Lower leg skin (tissue), 4 donors: ENCODE measurements around the gene PMS1. TPM values are rescaled to one million over a fixed set of nuclear protein-coding genes. Genes with fewer than 3 reads are reported as not detected.
"Not testable (repeated sequence)": the region's sequence is repeated elsewhere in the genome, so short reads cannot be mapped to it uniquely, and the experiment has no call there.

Experiments used
- DNase-seq, 2 donors: peaks; one replicate each; pipeline ENCODE4 v3.0.0-alpha.2; 2019; ENCODE audit warnings: low spot score in 2 of 2
- H3K4me3 ChIP-seq: fragments of 200-600 bp; sonication (generic); 2 replicates; pipeline ENCODE4 v1.5.1; 2017; ENCODE audit warnings: mild to moderate bottlenecking, low read depth; ENCODE audit not compliant: poor library complexity, severe bottlenecking
- POLR2A ChIP-seq, 2 donors: fragments of 450-650 bp; IDR thresholded peaks; one replicate each; pipeline ENCODE4 v1.6.1; 2016 to 2017; ENCODE audit warnings: antibody characterized with exemption in 2 of 2, mild to moderate bottlenecking in 1 of 2, moderate library complexity in 1 of 2
- WGBS, 2 donors: methylation state at CpG; one replicate each; pipeline ENCODE4 v1.1.5; 2018; 5-methylcytosine and 5-hydroxymethylcytosine counted together
- intact Hi-C: fragments of 100-400 bp; cut with DNase I; formaldehyde crosslinking; loops from one replicate; pipeline ENCODE4 v1.15.0; 2023; ENCODE audit warnings: low total_unique reads
- total RNA-seq, 4 donors: library from RNA; depleted of rRNA; stranded (reverse); fragments of >200 nt; gene quantifications; one replicate each; pipeline ENCODE4 v1.1.0, GENCODE V29; 2016
- TF ChIP-seq, protein P1 (sequence below), 3 donors: fragments of 450-650 bp; IDR thresholded peaks; one replicate each; pipeline ENCODE4 v1.5.1; 2016; ENCODE audit warnings: antibody characterized with exemption in 3 of 3, mild to moderate bottlenecking in 3 of 3, moderate library complexity in 2 of 3

PMS1 gene
- total RNA-seq, 4 donors from 2014 or later: 6.7 to 10.2 (median 10.0) TPM

- no peak for TF ChIP-seq POLR2A (IDR thresholded peaks at IDR 0.05)
- TF ChIP-seq, protein P1, sequence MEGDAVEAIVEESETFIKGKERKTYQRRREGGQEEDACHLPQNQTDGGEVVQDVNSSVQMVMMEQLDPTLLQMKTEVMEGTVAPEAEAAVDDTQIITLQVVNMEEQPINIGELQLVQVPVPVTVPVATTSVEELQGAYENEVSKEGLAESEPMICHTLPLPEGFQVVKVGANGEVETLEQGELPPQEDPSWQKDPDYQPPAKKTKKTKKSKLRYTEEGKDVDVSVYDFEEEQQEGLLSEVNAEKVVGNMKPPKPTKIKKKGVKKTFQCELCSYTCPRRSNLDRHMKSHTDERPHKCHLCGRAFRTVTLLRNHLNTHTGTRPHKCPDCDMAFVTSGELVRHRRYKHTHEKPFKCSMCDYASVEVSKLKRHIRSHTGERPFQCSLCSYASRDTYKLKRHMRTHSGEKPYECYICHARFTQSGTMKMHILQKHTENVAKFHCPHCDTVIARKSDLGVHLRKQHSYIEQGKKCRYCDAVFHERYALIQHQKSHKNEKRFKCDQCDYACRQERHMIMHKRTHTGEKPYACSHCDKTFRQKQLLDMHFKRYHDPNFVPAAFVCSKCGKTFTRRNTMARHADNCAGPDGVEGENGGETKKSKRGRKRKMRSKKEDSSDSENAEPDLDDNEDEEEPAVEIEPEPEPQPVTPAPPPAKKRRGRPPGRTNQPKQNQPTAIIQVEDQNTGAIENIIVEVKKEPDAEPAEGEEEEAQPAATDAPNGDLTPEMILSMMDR (IDR thresholded peaks at IDR 0.05): no peak
- no peak overlapping the region for H3K4me3 ChIP-seq
- whole genome bisulfite sequencing, 2 donors: 75 to 79% methylated on average over 2 of the region's 2 CpGs
- no peak for DNase-seq
- intact Hi-C loops: no loop called here
These were observed 101.1 kb downstream of the PMS1 start for GRCh38 chr2:189885368-189885767.

- 69 to 76% methylated on average over 7 of the region's 7 CpGs for WGBS, 2 donors
- DNase-seq: peak in 1 of 2 donors; percentile 54
These were observed 108.5 kb downstream of the PMS1 start for GRCh38 chr2:189892546-189893294.

GRCh38 chr2:189896809-189897208 lies 112.6 kb downstream of the PMS1 start:
- intact Hi-C loops: no loop called here
- WGBS, 2 donors: 88 to 93% methylated on average over 1 of the region's 1 CpG
- no peak overlapping the region for H3K4me3 ChIP-seq
- DNase-seq: no peak
- TF ChIP-seq POLR2A (IDR thresholded peaks at IDR 0.05): no peak
- TF ChIP-seq, protein P1 (IDR thresholded peaks at IDR 0.05): no peak

More at GRCh38 chr2:189892546-189893294, 108.5 kb downstream of the PMS1 start:
- H3K4me3 ChIP-seq, intact Hi-C loops: not testable (repeated sequence)

GRCh38 chr2:189899101-189899500 lies 114.9 kb downstream of the PMS1 start:
- TF ChIP-seq, protein P1 (IDR thresholded peaks at IDR 0.05): no peak
- no peak for TF ChIP-seq POLR2A (IDR thresholded peaks at IDR 0.05)
- DNase-seq: no peak
- intact Hi-C loops: no loop called here
- H3K4me3 ChIP-seq: no peak overlapping the region

DNA sequence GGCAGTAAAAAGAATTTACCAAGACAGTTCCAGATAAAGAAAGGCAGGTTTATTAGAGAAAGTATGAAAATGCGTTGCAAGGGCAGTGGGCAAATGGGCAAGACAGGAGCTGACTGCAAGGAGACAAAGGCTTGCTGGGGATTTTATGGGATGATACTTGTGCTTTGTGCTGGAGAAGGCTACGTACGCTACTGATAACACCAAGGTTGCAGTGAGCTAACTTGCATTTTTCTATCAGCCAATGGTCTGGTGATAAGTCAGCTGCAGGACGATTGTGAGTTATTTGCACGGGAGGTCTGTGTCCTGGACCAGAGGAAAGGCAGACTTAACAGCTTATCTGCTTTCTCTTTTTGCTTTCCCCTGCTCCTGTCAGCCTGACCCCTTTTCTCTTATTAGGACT lies 116.5 kb downstream of the PMS1 start:
- no peak overlapping the region for H3K4me3 ChIP-seq
- 72 to 85% methylated on average over 5 of the region's 5 CpGs for WGBS, 2 donors
- no peak for DNase-seq
- no peak for TF ChIP-seq POLR2A (IDR thresholded peaks at IDR 0.05)
- TF ChIP-seq, protein P1 (IDR thresholded peaks at IDR 0.05): no peak
- intact Hi-C loops: no loop called here

DNA sequence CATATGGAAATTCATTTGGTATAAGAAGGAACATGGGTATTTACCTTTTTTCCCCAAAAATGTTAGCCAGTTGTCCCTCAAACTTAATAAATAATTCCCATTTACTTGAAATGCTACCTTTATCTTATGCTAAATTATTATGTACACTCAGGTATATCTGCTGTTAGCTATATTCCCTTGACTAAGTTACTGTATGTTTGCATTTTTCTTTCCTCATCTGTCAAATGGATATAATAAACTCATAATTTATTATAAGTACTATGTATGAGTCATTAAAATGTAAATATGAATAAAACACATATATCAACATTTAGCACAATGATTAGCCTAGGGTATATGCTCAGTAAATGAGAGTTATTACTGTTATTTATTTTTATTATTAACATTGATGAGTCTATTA lies 117.4 kb downstream of the PMS1 start:
- DNase-seq: no peak
- intact Hi-C loops: no loop called here
- TF ChIP-seq, protein P1 (IDR thresholded peaks at IDR 0.05): no peak
- no peak for TF ChIP-seq POLR2A (IDR thresholded peaks at IDR 0.05)
- H3K4me3 ChIP-seq: no peak overlapping the region
